Body of pancreas (tissue), 4 donors: ENCODE results near the gene ZNF689.

Experiments
- CTCF ChIP-seq, 7 experiments: fragments of 450-650 bp in 4 of 7; fragments of 200-600 bp in 3 of 7; sonication (generic) in 3 of 7; IDR thresholded peaks; one replicate each; pipeline ENCODE4 v1.5.1; 2016 to 2019; ENCODE audit warnings: antibody characterized with exemption in 7 of 7
- POLR2A ChIP-seq, 3 donors: fragments of 450-650 bp; IDR thresholded peaks; one replicate each; pipeline ENCODE4 v1.6.1; 2016; ENCODE audit warnings: antibody characterized with exemption in 3 of 3, mild to moderate bottlenecking in 2 of 3

DNA sequence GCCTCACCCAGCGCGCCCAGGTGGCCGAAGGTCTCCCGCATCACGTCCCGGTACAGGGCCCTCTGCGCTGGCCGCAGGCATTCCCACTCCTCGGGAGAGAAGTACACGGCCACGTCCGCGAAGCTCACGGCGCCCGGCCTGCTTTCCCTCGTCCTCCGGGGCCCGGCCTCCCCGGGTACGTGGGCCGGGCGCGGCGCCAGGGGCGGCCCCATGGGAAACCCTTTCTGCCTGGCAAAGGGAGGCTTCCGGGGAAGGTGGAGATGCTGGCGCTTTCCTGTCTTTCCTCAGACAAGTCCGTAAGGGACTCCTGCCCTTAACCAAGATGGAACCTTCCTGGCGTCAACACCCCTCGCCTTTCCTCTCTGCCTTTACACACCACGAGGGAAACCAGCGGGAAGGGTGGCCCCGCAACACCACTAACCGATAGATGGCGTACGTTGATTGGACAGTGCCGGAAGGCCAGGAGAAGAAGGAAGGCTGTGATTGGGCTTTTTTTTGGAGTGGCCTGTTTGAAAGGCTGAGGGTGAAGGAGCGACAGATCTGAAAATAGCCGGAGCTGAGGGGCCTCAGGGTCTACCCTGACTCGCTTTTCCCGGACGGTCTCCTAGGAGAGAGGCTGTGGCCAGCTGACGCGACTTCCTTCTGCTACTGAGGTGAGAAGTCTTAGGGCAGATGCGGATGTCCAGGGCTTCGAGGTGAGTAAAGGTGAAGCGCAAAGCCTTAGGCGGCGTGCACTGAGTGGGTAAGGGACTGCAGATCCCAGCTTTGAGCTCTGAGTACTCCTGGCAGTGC lies 24.6 kb downstream of the ZNF689 start, which contains the start of gene ZNF785:
- TF ChIP-seq POLR2A (IDR thresholded peaks at IDR 0.05) (peak in 2 of 3 donors; percentile 49 to 58), CTCF (IDR thresholded peaks at IDR 0.05) (peak in 5 of 7 experiments; percentile 5 to 45 (median 28))
